Urinary bladder (tissue), 4 donors: Measurements from ENCODE around the gene PLEKHA1. TPM values are rescaled to one million over a fixed set of nuclear protein-coding genes. Genes with fewer than 3 reads are reported as not detected.

Experiments
- DNase-seq: peaks from one replicate; pipeline ENCODE4 v3.0.0-alpha.2; 2015; ENCODE audit errors: extremely low spot score
- H3K27ac ChIP-seq: one replicate; pipeline ENCODE4 v1.5.1; 2013; ENCODE audit warnings: low read depth, mild to moderate bottlenecking, moderate library complexity
- H3K36me3 ChIP-seq: one replicate; pipeline ENCODE4 v1.6.1; 2013; ENCODE audit warnings: mild to moderate bottlenecking, moderate library complexity; ENCODE audit not compliant: insufficient read depth
- H3K4me1 ChIP-seq: one replicate; pipeline ENCODE4 v1.6.1; 2013; ENCODE audit warnings: mild to moderate bottlenecking, moderate library complexity; ENCODE audit not compliant: insufficient read depth
- H3K4me3 ChIP-seq: one replicate; pipeline ENCODE4 v1.5.1; 2013; ENCODE audit warnings: low read depth, low read length
- WGBS: extraction: QIAGEN DNeasy Blood & Tissue Kit; methylation state at CpG from one replicate; pipeline ENCODE4 v1.1.7; 2013; 5-methylcytosine and 5-hydroxymethylcytosine counted together
- polyA plus RNA-seq: library from polyadenylated mRNA; stranded (reverse); fragments of 200-250 nt; gene quantifications from one replicate; pipeline ENCODE4 v1.2.3, GENCODE V29; 2013
- total RNA-seq: library from RNA; depleted of rRNA; stranded (reverse); fragments of >200 nt; gene quantifications from one replicate; pipeline ENCODE4 v1.2.3, GENCODE V29; 2014
- donor health status: healthy with polysubstance abuse.
- donor health status: healthy.

PLEKHA1 gene
- total and polyA plus RNA-seq, 2 donors = 20.9 to 59.5 TPM

- Histone ChIP-seq H3K27ac (no peak overlapping the region), H3K4me1 (no peaks in the 10 kb centered on the region), H3K36me3 (no peaks in the 10 kb centered on the region), H3K4me3 (no peak overlapping the region)
- WGBS = 86% methylated on average over 15 of the region's 15 CpGs
- DNase-seq = no peak
Measured at GRCh38 chr10:122338609-122339441, 35.7 kb upstream of the PLEKHA1 start.

DNA sequence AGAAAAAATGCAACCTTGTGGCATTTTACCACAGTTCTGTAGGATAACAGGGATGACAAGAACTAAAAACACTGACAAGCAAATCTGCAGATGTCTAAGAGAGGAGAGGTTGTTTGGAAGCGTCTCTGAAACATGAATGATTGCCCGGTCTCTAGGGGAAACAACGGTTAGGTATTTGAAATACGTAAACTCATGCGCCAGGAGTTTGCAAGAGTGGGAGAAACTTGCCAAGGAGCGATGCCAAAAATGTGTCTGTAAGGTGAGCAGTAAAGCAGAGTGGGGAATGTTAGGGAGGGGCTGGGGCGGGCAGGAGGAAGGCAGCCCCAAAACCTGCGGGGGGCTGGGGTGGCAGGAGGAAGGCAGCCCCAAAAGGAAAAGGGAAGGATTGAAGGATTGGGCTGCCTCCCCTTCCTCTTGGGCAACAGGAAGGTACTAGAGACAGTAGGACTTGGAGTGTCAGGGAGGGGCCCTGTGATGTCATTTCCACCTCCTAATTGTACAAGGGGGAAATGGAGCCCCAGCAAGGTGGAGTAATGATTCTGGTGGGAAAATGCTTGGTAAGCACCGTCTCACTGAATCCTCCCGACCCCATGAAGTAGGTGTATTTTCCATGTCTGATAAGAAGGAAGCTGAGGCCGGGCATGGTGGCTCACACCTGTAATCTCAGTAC, 33.2 kb upstream of the PLEKHA1 start:
- no peak overlapping the region for H3K4me3 ChIP-seq
- no peaks in the 10 kb centered on the region for H3K4me1 ChIP-seq
- DNase-seq = no peak
- no peak overlapping the region for H3K27ac ChIP-seq
- 50% methylated on average over 11 of the region's 11 CpGs for WGBS
- H3K36me3 ChIP-seq = no peaks in the 10 kb centered on the region

DNA sequence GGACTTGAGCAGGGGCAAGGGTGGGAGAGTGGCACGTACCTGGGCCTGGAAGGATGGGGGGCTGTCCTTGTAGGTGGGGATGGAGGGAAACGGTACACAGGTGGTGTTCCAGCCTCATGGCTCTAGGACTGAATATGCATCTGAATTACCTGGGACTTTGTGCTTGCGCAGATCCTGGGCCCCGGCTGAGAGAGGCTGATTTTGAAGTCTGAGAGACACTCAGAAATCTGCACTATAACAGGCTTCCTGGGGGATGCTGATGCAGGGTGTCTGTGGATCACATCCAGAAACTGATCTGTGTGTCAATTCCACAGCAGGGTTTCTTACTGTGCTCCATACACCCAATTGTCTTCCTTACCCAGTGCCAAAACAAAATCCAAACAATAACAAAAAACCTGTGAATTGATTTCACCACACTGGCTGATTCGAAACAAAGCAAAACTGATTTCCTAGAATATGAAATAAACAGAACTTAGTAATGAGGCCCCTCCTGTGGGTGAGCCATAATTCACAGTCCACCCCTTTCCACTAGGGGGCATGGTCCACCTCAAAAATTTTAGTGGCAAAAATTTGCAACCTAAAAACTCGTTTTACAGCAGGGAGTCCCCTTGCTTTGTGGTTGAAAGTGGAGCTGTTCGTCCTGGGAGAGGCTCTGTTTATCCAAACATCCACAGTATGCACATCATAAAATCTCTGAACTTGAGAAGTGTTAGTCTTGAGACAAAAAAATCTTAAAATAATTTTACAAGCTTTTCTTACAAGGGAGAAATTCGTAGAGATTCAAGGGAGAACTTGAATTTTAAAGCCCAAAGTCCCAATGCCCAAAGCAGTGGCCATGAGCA, 32.0 kb upstream of the PLEKHA1 start:
- H3K36me3 ChIP-seq = no peaks in the 10 kb centered on the region
- no peak for DNase-seq
- 54% methylated on average over 8 of the region's 8 CpGs for WGBS
- H3K27ac ChIP-seq = no peak overlapping the region
- no peak overlapping the region for H3K4me3 ChIP-seq
- H3K4me1 ChIP-seq = no peaks in the 10 kb centered on the region

DNA sequence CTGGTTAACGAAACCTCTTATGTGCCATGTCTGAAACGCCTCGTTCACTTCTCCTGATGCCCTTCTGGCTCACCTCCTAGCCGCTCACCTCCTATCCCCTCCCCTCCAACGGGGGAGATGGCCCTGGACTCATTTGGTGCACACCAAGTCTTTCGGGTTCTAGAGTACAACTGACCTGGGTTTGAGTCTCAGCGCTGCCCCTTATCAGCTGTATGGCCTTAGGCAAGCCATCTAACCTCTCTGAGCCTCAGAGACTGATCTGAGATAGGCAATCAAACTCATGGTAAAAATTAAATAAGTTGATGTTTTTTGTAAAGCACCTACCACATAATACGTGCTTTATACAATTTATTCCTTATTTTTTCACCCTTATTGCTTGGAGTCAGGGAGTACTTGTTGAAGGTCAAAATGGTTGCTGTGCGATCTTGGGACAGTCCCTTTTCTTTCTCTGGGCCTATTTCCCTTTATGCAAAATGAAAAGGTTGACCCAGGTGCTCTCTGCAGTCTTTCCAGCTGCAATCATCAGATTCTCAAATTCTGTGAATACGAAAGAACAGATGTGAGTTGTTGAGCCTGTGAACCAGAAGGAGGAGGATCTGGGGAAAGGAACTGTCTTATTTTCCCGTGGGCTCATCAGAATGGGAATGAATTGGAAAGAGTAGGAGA, 31.2 kb upstream of the PLEKHA1 start:
- H3K4me1 ChIP-seq = no peaks in the 10 kb centered on the region
- no peak overlapping the region for H3K27ac ChIP-seq
- 90% methylated on average over 11 of the region's 11 CpGs for WGBS

GRCh38 chr10:122343936-122344335, 30.6 kb upstream of the PLEKHA1 start:
- Histone ChIP-seq H3K4me3 (no peak overlapping the region), H3K27ac (no peak overlapping the region), H3K4me1 (no peaks in the 10 kb centered on the region), H3K36me3 (no peaks in the 10 kb centered on the region)
- WGBS = 97% methylated on average over 8 of the region's 8 CpGs
- no peak for DNase-seq

More for the DNA sequence above, 31.2 kb upstream of the PLEKHA1 start:
- Histone ChIP-seq H3K36me3 (no peaks in the 10 kb centered on the region), H3K4me3 (no peak overlapping the region)
- DNase-seq = no peak

DNA sequence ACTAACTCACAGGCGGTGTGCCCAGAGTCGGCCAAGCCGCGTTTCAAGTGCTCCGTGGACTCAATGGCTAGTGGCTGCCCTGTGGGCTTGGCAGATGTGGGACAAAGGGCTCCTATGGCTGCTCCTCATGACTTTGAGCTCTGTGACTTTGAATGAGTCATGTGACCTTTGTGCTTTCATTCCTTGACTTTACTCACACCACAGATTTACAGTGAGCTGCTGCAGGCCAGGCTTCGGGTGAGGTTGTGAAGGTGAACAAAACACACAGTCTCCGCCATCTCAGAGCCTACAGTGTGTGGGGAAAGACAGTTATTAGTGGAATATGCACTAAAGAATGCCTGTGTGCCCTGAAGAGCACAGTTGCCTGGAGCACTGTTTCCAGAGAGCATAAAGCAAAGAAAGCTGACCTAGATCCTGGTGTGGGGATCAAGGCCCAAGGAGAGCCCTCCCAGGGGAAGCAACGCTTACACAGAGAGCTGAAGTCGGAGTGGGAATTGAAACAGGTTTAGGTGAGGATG, 29.7 kb upstream of the PLEKHA1 start:
- WGBS = 92% methylated on average over 9 of the region's 9 CpGs
- Histone ChIP-seq H3K4me1 (no peaks in the 10 kb centered on the region), H3K4me3 (no peak overlapping the region), H3K36me3 (no peaks in the 10 kb centered on the region), H3K27ac (no peak overlapping the region)
- no peak for DNase-seq

GRCh38 chr10:122346326-122346950, 28.1 kb upstream of the PLEKHA1 start:
- DNase-seq = no peak
- no peak overlapping the region for H3K4me3 ChIP-seq
- H3K4me1 ChIP-seq = no peaks in the 10 kb centered on the region
- no peak overlapping the region for H3K27ac ChIP-seq
- H3K36me3 ChIP-seq = no peaks in the 10 kb centered on the region
- WGBS = 90% methylated on average over 4 of the region's 4 CpGs

DNA sequence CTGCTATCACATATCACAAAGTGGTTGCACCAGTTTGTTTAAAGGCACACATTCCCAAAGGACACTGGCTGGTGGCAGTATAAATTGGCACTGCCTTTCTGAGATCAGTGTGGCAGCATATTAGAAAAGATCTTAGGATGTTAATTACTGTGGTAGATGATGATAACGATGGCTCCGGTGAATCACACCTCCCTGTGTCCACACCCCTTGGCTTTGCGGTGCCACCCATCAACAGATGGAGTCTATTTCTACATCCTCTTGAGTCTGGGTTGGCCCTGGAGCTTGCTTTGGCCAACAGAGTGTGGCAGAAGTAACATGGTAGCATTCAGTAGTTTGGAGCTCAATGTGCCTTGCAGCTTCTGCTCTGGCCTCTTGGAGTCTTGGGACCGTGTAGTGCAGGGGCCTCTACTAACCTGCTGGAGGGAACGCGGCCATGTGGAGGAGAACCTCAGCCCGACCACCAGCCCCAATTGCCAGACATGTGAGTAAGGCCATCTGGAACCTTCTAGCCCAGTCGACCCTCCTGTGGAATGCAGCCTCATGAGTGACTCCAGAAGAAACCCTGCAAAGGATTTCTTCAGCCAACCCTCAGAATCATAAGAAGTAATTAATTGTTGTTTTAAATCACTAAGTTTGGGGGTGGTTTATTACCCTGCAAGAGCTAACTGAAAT, 27.2 kb upstream of the PLEKHA1 start:
- no peaks in the 10 kb centered on the region for H3K36me3 ChIP-seq
- 77% methylated on average over 8 of the region's 8 CpGs for WGBS
- no peaks in the 10 kb centered on the region for H3K4me1 ChIP-seq
- DNase-seq = no peak
- H3K4me3 ChIP-seq = no peak overlapping the region
- no peak overlapping the region for H3K27ac ChIP-seq

- H3K27ac ChIP-seq = no peak overlapping the region
- no peaks in the 10 kb centered on the region for H3K36me3 ChIP-seq
- H3K4me3 ChIP-seq = no peak overlapping the region
- H3K4me1 ChIP-seq = no peaks in the 10 kb centered on the region
- DNase-seq = no peak
- 88% methylated on average over 4 of the region's 4 CpGs for WGBS
Measured at GRCh38 chr10:122348512-122348911, 26.0 kb upstream of the PLEKHA1 start.

GRCh38 chr10:122348935-122349361, 25.6 kb upstream of the PLEKHA1 start:
- Histone ChIP-seq H3K27ac (no peak overlapping the region), H3K4me3 (no peak overlapping the region), H3K36me3 (no peaks in the 10 kb centered on the region), H3K4me1 (no peaks in the 10 kb centered on the region)
- WGBS = 78% methylated on average over 7 of the region's 7 CpGs
- DNase-seq = no peak

DNA sequence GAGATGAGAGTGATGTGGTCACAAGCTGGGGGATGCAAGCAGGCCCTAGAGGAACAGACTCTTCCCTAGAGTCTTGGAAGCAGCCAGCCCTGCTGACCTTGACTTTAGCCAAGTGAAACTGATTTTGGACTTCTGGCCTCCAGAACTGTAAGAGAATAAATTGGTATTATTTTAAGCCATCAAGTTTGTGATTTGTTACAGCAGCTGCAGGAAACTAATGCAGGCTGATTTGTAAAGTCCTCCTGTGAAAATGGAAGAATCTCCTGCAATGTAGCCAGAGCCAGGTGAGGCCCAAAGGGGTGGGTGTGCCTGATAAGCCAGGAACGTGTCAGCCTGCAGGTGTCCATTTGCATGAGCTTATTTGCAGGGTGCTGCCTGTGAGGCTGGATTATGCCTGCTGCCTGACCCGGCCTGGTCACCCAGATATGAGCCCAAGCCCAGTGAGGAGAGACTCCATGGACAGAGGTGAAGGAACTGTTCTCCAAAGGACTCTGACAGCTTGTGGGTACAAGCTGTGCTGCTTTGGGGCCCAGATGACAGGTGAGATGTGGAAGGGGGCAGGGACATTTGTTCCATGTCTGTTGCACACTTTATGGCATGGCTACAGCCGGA, 24.6 kb upstream of the PLEKHA1 start:
- 82% methylated on average over 3 of the region's 3 CpGs for WGBS

GRCh38 chr10:122350893-122351292, 23.6 kb upstream of the PLEKHA1 start:
- Histone ChIP-seq H3K4me1 (no peaks in the 10 kb centered on the region), H3K4me3 (no peak overlapping the region), H3K27ac (no peak overlapping the region), H3K36me3 (no peaks in the 10 kb centered on the region)
- no peak for DNase-seq
- WGBS = 81% methylated on average over 12 of the region's 12 CpGs

More for the DNA sequence above, 24.6 kb upstream of the PLEKHA1 start:
- DNase-seq = no peak
- no peak overlapping the region for H3K27ac ChIP-seq
- no peaks in the 10 kb centered on the region for H3K4me1 ChIP-seq
- H3K36me3 ChIP-seq = no peaks in the 10 kb centered on the region
- H3K4me3 ChIP-seq = no peak overlapping the region
